GM12892 (cell line): Measurements from ENCODE around the gene MED12.

ENCODE experiments used
- DNase-seq: peaks from one replicate; pipeline ENCODE4 v3.0.0; 2011; ENCODE audit not compliant: insufficient read length
- FAIRE-seq: peaks from 2 replicates; lab custom pipeline; 2011; peaks lifted over from hg19 to GRCh38; lab: Jason Lieb, UNC
- POLR2A ChIP-seq: IDR thresholded peaks from 2 replicates; pipeline ENCODE4 v1.6.1; 2011; ENCODE audit warnings: low read depth, low read length, control low read depth
- POLR2AphosphoS5 ChIP-seq: IDR thresholded peaks from 2 replicates; pipeline ENCODE4 v1.6.1; 2011; ENCODE audit warnings: low read depth, low read length, control low read depth
- TAF1 ChIP-seq: IDR thresholded peaks from 2 replicates; pipeline ENCODE4 v1.6.1; 2011; ENCODE audit warnings: low read depth, mild to moderate bottlenecking, control low read depth, low read length, borderline replicate concordance

Gene MED12

DNA sequence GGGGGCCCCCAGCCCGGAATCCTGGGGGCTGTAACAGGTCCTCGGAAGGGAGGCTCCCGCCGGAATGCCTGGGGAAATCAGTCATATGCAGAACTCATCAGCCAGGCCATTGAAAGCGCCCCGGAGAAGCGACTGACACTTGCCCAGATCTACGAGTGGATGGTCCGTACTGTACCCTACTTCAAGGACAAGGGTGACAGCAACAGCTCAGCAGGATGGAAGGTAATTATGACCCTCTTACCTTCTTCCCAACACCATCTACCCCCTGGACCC, 21.7 kb upstream of the MED12 start:
- peak; percentile 82 for FAIRE-seq
- TF ChIP-seq TAF1 (no peak), POLR2A (no peak), POLR2AphosphoS5 (no peak)
- no peak for DNase-seq

DNA sequence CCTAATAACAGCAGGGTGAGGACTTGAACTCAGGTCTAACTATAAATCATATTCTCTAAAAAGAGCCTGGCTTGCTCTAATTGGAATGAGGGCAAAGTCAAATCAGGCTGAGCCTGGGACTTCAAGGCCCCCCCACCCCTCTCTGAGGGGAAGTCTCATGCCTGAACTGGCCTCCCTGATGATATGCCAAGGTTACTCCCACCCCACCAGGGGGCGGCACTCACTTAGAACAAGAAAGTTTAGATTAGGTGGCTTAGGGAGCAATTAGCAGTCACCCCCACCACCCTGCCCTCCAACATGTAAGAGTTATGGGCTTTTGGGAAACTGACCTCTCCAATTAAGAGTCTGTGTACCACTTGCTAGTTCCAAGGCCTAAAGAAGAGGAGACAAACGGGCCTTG, 20.1 kb upstream of the MED12 start:
- FAIRE-seq, result peak; percentile 83
- no peak for DNase-seq
- TF ChIP-seq POLR2AphosphoS5 (no peak), TAF1 (no peak), POLR2A (no peak)

DNA sequence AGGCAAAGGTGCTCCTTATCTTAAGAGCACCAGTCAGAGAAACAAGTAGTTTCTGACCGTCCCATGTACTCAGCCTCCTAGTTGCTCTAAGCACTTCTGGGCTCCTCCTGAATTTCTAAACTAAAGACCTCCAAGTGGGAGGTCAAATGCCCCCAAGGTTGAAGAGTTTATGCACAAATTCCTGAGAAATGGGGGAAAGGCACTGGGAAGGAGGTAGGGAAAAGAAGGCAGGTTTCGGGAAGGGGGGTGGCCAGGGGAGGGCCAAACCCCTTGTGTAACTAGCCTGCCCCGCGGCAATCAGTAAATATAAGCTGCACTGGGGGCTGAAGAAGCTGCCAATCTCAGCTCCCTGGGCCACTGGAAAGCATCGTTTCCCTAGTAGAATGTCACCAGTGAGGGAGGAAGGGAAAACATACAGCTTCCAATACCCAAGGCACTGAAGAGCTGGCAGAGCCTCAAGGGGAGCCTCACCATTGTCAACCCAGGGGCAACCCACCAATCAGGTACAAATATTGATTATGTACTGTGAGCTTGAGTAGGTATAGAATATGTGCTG, 19.4 kb upstream of the MED12 start:
- peak; percentile 30 for FAIRE-seq
- TF ChIP-seq TAF1, result no peak
- TF ChIP-seq POLR2A, result no peak
- no peak for DNase-seq

DNA sequence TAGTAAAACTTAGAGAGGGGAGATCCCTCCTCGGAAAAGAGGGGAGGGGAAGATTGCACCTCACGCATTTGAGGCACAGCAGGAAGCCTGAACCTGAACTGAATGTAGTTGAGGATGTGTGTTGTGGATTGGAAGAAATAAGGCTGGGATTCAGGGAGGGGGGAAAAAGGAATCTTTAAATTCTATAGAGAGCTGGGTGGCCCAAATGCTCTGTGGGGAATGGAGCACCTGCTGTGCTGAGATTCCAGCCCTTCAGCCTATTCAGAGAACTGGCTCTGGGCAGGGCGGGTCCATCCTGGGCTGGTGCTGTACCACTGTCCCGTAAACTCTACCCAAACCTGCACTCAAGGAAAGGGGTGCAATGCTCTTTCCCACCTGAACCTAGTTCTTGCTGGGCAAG, 18.7 kb upstream of the MED12 start:
- FAIRE-seq, result no peak
- no peak for TF ChIP-seq TAF1
- TF ChIP-seq POLR2A, result no peak
- TF ChIP-seq POLR2AphosphoS5, result no peak

DNA sequence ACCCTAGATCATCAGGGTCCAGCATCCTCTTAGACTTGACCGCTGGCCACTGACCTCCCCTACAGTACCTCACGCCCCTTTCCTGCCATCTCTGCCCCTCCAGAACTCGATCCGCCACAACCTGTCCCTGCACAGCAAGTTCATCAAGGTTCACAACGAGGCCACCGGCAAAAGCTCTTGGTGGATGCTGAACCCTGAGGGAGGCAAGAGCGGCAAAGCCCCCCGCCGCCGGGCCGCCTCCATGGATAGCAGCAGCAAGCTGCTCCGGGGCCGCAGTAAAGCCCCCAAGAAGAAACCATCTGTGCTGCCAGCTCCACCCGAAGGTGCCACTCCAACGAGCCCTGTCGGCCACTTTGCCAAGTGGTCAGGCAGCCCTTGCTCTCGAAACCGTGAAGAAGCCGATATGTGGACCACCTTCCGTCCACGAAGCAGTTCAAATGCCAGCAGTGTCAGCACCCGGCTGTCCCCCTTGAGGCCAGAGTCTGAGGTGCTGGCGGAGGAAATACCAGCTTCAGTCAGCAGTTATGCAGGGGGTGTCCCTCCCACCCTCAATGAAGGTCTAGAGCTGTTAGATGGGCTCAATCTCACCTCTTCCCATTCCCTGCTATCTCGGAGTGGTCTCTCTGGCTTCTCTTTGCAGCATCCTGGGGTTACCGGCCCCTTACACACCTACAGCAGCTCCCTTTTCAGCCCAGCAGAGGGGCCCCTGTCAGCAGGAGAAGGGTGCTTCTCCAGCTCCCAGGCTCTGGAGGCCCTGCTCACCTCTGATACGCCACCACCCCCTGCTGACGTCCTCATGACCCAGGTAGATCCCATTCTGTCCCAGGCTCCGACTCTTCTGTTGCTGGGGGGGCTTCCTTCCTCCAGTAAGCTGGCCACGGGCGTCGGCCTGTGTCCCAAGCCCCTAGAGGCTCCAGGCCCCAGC, 17.6 kb upstream of the MED12 start:
- TF ChIP-seq POLR2AphosphoS5 (no peak), TAF1 (no peak), POLR2A (no peak)
- DNase-seq (no peak), FAIRE-seq (no peak)

More for the DNA sequence above, 18.7 kb upstream of the MED12 start:
- no peak for DNase-seq

DNA sequence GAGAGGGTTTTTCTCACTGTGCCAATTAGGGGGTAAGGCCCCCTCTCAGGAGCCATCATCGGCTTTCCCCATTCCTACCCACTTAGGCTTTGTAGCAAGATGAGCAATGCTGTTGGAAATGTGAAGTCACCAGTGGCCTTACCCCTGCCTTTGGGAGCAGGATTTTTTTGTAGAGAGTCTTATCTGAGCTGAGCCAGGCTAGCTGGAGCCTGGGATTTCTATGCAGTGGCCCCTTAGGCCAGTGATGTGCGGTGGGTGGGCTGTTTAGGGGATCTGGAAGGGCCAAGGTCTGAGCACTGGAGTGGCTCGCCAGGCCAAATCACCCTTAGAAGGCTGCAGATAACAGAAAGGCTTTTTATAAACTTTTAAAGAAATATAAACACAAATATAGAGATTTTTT, 16.1 kb upstream of the MED12 start:
- no peak for FAIRE-seq

DNA sequence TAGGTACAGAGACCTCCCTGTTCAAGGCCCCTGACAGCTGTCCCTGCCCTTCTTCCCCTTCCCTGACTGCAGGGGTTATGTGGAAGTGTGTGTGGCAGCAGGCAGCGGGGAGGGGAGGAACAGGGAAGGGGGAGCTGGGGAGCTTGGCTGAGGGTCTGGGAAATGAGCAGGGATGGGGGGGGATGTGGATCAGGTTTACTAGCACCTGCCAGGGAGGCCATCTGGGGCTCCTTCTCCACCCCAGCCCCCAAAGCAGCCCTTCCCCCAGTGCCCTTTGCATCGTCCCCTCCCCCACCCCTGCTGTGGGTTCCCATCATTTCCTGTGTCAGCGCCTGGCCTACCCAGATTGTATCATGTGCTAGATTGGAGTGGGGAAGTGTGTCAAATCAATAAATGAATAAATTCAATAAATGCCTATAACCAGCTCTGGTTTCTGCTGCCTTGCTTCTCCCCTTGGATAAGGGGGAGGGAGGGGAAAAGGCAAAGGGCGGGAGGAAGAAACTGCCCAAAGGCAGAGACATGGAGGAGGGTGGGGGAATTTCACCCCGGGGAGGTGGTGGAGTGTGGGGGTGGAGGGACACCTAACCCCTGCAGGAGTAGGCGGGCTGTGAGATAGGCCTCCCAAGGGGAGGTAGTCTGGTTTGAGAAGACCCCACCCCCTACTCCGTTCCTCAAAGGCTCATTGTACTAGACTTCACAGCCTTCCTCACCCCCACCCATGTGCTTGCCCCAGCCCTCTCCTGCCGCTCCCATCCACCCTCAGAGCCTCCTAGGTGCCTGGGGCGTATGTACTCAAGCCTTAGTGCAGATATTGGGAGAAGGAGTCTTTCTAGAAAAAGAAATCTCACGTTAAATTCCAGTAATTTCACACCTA, 15.0 kb upstream of the MED12 start:
- DNase-seq (no peak), FAIRE-seq (peak; percentile 36)
- no peak for TF ChIP-seq TAF1
- no peak for TF ChIP-seq POLR2A
- TF ChIP-seq POLR2AphosphoS5, result no peak

More for the DNA sequence above, 16.1 kb upstream of the MED12 start:
- TF ChIP-seq TAF1, result no peak
- DNase-seq, result no peak

DNA sequence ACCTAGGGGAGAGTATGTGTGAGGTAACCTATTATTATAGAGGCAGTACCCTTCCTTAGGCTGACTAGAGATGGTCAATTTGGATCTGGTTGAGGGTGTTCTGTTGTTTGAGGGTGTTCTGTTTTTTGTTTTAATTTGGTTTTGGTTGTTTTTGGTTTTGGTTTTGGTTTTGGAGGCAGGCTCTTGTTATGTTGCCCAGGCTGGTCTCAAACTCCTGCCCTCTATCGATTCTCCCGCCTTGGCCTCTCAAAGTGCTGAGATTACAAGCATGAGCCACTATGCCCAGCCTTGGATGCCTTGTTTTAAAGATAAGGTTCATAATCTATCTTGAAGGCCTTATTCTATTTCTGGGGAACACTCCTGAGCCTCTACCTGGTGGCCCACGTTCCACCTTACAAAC, 12.8 kb upstream of the MED12 start:
- FAIRE-seq, result no peak
- no peak for TF ChIP-seq POLR2A
- no peak for TF ChIP-seq TAF1
- no peak for TF ChIP-seq POLR2AphosphoS5
- no peak for DNase-seq

DNA sequence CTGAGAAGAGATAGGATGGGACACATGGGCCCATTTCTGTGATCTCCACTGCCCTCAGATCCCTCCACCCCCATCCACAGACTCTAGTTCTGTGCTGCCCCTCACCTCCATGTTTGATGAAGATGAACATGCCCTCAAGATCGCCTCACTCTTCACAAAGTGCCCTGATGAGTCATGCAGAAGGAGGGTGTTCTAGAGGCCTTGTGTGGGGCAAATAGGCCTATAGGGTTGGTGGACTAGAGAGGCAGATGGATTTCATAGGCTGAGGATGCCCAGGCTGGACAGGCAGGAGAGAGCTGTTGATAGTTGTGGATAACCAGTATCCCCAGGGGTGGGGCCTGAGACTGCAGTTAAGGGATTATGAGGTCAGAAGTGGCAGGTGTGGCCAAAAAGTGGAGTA, 12.0 kb upstream of the MED12 start, which contains the start of gene CXorf65:
Gene CXorf65 (minus strand): TSS at position 314 of the 400 bp plus-strand sequence. CDS start 184 bp downstream, at position 130.
- DNase-seq (no peak), FAIRE-seq (no peak)
- TF ChIP-seq TAF1, result no peak
- no peak for TF ChIP-seq POLR2AphosphoS5
- TF ChIP-seq POLR2A, result no peak

DNA sequence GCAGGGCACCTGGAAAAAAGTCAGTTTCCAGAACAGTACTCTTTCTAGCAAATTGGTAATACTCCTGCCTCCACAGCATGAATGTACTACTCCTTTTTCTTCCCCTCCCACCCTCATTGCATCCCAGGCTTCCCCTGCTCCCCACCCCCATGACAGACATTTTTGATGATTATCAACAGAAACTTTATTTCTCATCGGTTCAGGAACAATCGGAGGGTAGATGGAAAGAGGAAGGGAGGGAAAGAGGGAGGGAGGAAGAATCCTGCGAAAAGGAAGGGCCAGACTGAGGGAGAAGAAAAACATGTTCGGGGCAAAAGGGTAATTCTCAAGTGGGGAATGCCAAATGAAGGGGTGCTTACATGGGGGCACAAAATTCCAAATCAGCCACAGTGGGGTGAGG, 11.2 kb upstream of the MED12 start:
- no peak for FAIRE-seq
- DNase-seq, result no peak

DNA sequence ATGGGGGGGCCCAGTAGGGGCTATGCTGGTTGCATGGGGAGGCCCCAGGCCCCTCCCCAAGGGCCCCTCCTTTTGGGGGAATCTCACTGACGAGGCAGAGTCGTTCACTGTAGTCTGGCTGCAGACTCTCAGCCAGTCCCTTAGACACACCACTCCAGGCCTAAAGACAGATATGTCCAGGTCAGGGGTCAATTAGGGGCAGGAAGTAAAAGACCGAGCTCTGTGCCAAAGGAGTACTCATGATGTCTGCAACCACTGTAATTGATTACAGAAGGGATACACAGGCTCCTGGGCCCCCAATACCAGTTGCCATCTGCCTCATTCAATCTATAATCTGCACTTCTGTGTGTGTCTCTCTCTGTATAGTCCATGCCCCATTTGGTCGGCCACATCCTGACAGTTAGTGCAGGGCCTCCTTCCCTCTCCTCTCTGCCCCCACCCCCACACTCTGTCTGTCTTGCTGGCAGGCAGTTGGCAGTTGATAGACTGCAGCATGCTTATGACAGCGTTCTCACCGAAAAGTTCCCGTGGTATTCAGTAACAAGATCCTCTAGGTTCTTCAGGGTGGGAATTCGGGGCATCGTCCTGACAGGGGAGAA, 10.5 kb upstream of the MED12 start:
- FAIRE-seq (no peak), DNase-seq (no peak)
- TF ChIP-seq POLR2A (no peak), TAF1 (no peak)

More for the DNA sequence above, 11.2 kb upstream of the MED12 start:
- TF ChIP-seq TAF1 (no peak), POLR2A (no peak), POLR2AphosphoS5 (no peak)
